A549 treated with Hydrocortisone at 1 μM for 4 hours (cell line): ENCODE results near the gene MFAP5. TPM values are rescaled to one million over a fixed set of nuclear protein-coding genes. Genes with fewer than 3 reads are reported as not detected.

ENCODE experiments used
- total RNA-seq: library from RNA; stranded (reverse); fragments of 200-300 nt; extraction: Qiagen RNA extraction; gene quantifications from 5 replicates; pipeline ENCODE4 v1.2.3, GENCODE V29; 2022

MFAP5 gene
- 0.12 to 0.49 TPM (median 0.23 TPM) in 5 replicates for total RNA-seq

GRCh38 chr12:8662593-8662992 lies at the start of gene MFAP5:
Gene MFAP5, minus strand, starts transcription at chr12:8662826. Its CDS starts 722 bp downstream, at chr12:8662104.

DNA sequence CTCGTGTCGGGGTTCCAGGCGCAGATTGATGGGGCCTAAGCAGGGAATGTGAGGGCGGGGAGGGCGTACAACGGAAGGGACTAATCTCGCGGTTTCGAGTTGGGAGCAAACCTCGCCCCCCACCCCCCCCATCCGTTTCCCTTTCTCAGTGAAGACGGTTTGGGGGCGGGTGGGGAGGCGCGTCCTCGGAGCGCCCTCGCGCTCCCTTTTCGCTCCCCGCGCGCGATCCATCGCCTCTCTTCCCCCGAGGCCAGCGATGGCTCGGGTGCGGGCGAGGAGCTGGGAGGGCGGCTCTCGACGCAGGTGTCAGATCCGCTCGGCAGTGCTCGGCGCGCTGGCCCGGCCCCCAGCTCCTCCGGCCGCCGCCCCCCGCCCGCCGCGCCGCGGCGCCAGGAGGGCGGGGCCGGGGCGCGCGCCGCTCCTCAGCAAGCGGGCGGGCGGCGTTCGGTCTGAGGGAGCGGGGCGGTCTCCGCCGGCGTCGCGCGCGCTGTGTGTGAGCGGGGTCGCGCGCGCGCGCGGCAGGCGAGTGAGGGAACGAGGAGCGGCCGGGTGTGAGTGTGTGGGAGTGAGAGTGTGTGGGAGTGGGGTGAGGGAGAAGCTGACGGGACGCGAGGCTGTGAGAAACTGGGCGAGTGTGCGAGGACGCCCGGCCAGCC lies 35.0 kb upstream of the MFAP5 start, which contains the start of gene RIMKLB:
TSS of gene RIMKLB (plus strand) at position 516 of the 656 bp plus-strand sequence. CDS start 15,876 bp downstream, outside the sequence.

GRCh38 chr12:8612629-8613028 lies 50.0 kb downstream of the MFAP5 start, which contains the start of gene AICDA:
Gene AICDA, minus strand, starts transcription at chr12:8612859. Its CDS starts 92 bp downstream, at chr12:8612767.

Other genes with a start within 250 kb of the MFAP5 start
- not detected in 5 replicates for gene CLEC6A, start 206.9 kb downstream of the MFAP5 start, total RNA-seq
- not detected in 5 replicates for gene CLEC4D, start 149.3 kb downstream of the MFAP5 start, total RNA-seq
- gene CLEC4E, start 121.9 kb downstream of the MFAP5 start, total RNA-seq: 0.09 to 0.37 TPM (median 0.36 TPM) in 5 replicates
- gene AICDA, start 50.0 kb downstream of the MFAP5 start, total RNA-seq: 0.13 to 0.28 TPM (median 0.24 TPM) in 5 replicates
- gene RIMKLB, start 35.2 kb upstream of the MFAP5 start, total RNA-seq: 16.5 to 22.9 TPM (median 19.8 TPM) in 5 replicates
- not detected in 5 replicates for gene A2ML1, start 159.8 kb upstream of the MFAP5 start, total RNA-seq